GM18907 (cell line): ENCODE results near the gene VPS26A.
A peak's percentile ranks its signal among the peaks of the same experiment; 100 is the strongest.

Experiments used
- ATAC-seq: cut with Tn5 transposase; IDR thresholded peaks from one replicate; pipeline ENCODE4 v1.9.1; 2021; ENCODE audit warnings: mild to moderate bottlenecking, moderate library complexity; ENCODE audit not compliant: unreplicated experiment

VPS26A gene

DNA sequence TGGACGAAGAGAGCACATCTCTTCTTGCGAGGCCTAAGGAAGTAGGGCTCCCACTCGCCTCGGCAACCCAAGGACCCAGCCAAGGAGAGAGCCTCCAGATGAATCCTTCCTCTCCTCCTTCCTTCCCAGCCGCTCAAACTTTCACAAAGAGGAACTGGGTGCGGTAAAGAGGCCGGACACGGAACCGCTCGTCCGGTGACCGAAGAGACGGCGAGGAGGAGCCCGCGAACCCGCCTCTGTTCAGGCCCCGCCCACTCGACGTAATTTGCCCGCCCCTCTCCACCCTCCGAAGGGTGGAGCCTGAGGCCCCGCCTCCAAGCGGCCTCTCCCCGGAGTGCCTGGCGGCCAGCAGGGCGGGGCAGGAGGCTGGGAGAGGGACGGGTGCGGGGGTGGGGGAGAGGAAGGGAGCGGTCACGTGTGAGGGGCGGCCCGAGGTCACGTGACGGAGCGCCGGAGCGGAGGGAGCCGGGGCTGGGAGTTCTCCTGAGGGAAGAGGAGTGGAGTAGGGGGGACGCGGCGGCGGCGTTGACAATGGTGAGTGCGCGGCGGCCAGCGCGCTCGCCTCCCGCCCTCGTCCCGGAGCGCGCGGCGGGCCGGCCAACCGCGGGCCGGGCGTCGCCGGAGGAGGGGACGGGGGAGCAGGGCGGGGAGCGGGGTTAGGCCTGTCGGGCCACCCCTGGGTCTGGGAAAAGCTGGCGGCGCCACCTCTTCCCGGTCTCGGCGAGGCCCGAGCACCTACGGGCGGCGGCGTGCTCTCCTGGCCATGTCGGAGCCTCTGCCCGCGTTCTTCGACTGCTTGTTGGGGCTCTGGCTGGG lies at the start of gene VPS26A:
TSS of gene VPS26A (plus strand) at position 432 of the 816 bp plus-strand sequence. CDS start at position 532, 100 bp downstream.
- ATAC-seq, result peak; percentile 89

DNA sequence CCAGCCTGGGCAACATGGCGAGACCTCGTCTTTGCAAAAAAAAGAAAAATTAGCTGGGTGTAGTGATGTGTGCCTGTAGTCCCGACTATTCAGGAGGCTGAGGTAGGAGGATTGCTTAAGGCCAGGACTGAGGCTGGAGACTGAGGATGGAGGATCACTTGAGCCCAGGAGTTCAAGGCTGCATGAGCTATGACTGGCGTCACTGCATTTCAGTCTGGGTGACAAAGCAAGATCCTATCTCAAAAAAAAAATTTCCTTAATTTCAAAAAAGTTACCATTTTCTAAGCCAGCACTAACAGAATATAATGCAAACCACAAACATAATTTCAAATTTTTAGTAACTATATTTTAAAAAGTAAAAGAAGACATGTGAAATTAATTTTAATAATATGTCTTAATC lies 49.4 kb upstream of the VPS26A start:
- no peak for ATAC-seq

DNA sequence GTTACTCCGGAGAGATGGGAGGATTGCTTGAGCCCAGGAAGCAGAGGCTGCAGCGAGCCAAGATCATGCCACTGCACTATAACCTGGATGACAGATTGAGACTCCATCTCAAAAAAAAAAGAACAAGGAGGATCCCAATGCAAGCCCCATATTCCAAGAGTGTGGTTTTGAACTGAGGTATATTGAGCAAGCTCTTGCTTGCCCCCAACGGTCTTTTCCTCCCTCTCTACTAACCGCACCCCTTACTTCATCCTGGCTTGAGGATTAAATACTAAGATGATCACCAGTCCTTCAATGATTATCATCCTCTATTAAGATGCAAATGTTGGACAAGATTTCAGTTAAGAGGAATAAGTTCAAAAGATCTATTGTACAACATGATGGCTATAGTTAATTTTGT lies 48.5 kb upstream of the VPS26A start:
- no peak for ATAC-seq

DNA sequence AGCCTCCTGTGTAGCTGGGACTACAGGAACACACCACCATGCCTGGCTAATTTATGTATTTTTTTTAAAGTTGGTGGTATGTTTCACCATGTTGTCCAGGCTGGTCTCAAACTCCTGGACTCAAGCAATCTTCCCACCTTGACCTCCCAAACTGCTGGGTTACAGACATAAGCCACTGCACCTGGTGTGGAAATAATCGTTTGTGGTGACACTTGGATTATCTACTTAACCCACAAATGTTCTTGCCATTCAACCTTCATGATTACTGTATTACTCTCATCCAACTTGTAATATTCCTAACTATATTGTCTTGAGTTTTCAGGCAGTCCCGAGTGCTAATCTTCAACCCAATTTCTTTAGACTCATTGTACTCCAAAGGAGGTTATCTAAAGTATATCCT lies 45.7 kb upstream of the VPS26A start:
- no peak for ATAC-seq

DNA sequence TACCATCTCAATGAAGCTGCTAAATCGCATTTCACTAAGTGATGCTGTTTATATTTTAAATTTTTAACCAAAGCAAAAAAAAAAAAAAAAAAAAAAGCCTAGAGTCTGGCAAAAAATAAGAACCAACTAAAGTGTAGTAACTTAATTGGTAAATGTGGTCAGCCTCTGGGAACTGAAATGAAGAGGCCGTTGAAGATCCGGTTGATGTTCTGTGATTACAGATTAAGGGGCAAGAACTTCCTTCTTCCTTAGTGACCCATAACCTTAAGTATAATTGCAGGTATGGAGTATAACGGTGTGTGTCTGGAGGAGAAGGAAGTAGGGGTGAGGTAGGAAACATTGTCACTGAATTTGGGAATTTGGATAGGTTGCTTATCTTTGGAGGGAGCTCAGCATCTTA lies 43.8 kb upstream of the VPS26A start:
- ATAC-seq, result no peak

DNA sequence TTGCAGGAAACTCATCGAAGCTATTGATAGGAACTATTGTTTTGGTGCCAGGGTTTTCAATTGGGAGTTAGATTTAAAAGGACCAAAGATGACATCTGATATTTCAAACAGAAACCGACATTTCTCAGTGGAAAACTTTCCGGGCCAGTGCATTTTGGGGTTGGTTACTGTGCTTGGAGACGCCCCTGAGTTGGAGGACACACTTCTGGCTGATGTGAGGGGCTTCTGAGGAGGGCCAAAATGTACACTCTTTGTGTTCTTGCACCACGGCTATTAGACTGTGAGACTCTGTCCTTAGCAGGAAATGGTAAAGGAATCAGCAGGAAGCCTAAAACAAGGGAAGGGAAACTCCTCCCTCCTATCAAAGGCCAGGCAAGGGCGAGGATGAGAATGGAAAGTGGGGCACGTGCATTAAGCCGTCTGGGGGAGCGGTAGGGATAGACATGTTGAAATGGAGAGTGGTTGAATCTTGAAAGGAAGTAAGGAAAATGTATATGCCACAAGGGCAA lies 37.9 kb upstream of the VPS26A start:
- ATAC-seq, result no peak

DNA sequence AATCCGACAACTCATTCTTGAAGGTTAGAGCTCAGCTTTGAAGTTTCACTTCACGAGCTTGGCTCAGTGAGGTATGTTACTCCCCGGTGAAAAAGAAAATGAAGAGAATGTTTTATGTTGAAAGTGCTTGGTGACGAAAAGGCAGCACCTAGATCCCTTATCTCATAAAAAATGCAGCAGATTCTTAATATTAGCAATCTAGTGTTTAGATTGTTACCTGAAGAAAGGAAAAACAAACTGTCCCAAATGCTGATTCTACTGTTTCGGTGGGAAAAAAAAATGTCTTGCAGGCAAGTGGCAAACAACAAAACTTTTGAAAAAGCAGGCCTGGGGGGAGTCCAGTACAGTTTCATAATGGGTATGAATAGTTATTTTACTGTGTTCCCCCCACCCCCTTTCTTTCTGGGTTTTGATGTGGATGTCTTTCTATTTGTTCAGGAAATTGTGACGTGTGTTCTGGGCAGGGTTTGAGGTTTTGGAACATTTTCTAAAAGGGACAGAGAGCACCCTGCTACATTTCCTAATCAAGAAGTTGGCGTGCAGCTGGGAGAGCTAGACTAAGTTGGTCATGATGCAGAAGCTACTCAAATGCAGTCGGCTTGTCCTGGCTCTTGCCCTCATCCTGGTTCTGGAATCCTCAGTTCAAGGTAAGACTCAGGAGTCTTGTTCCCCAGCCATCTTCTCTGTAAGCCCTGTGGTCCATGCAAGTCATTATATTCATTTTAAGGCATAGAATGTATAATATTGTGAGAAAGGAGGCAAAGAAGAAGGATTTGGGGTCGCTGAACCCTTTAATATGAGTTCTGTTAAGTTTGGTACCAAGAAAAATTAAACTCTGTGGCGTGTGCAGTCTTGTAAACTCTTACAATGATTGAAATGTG lies 36.1 kb upstream of the VPS26A start, which contains the start of gene SRGN:
TSS of gene SRGN (plus strand) at position 514 of the 881 bp plus-strand sequence. CDS start at position 569, 55 bp downstream.
- ATAC-seq, result peak; percentile 69

DNA sequence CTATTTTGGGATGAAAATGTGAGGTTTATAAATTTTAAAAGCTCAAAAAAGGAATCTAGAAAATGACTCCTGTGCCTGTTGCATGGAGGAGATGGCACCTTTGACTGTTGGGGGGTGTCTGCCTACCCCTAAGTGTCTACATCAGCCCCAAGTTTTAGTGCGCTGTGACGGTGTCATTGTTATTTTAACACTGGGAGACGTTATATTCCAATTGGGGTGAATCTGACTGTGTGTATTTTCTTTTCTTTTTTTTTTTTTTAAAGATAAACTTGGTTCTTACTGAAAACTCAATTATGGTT lies 35.6 kb upstream of the VPS26A start:
- no peak for ATAC-seq

DNA sequence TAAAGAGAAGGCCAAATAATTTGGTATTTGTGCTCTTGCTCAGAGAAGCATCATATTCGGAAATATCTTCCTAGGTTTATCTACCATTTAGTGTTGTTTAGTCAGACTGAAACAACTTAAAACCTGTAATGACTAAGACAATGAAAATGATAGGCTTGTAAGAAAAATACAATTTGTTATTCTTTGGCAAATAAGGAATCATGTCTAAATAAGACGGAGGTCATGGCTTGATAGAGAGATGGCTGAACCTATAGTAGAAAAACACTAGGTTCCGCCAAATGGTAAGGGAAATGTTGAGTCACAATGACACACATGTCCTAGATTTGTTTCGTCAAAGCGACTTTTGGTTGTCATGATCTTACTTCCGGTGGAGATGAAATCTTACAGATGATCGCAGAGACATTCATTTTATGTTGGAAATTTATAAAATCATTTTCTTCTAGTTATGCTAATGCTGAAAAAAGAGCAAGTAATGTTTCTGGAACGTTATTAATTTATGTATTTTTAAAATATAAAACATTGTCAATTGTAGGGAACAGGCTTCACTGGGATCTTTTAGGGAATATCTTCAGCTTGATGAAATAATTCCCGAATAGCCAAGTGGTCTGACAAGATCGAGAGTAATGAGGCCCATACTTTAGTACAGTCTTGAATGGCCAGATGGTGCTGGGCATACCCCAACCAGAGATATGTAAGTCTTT lies 35.0 kb upstream of the VPS26A start:
- no peak for ATAC-seq

DNA sequence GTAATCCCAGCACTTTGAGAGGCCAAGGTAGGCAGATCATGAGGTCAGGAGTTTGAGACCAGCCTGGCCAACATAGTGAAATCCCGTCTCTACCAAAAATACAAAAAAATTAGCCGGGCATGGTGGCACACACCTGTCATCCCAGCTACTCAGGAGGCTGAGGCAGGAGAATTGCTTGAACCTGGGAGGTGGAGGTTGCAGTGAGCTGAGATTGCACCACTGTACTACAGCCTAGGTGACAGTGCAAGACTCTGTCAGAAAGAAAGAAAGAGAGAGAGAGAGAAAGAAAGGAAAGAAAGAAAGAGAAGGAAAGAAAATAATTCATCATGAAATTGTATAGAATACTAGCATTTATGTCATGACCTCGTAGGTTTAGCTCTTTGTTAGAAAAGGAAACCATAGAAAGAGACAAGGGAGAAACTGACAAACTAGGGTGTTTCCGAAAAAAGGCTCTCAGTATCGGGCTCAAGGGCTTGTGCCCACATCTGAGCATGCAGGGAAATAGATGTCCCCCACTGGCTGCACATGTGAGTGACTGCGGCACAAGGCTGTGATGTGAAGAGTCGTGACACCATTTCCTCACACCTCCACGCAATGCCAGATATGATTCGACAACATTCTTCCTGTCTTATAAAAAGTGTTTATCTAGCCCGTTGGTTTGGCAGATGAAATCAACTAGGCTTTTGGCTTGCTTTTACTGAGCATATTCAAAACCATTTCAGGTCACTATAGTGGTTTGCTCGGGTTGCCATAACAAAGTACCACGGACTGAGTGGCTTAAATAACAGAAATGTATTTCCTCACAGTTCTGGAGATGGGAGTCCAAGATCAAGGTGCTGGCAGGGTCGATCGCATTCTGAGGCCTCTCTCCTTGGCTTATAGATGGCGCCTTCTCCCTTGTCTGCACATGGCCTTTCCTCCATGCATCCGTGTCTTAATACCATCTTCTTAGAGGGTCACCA lies 34.1 kb upstream of the VPS26A start:
- ATAC-seq, result peak; percentile 37

DNA sequence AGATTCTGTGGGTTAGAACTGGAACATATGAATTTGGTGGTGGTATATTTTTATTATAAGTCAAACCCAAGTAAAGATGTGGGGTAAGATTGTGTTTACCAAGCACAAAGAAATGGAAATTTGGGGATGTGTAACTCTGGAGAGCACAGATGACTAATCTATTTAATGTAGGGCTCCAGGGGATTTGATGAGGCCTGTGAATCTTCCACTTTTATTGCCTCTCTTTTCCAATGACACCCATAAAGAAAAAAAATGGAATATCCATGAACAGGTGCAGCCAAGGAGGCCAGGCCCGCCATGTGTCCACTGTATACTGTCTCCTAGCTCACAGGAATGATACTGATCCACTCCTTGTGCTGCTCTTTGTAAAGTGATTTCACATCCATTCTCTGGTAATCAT lies 33.3 kb upstream of the VPS26A start:
- ATAC-seq, result no peak

DNA sequence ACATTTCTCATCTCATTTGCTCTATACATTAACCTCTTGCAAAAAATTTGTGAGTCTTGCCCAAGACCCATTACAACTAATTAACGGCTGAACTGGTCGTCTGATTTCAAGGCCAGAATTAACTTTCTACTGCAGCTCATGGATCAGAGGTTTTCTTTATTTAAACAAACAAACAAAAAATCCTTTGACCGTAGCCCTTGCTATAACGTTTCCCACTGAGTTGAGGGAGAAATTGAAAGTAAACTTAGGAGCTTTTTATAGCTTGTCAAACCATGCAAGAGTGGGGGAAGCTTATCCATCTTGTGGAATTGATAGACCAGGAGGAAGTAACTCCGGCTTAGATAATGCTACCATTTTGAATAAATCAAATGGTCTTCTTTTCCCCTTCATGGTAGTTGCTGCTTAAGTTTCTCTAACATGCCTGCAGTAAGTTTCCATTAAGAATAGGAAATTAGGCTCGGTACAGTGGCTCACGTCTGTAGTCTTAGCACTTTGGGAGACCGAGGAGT lies 32.8 kb upstream of the VPS26A start:
- ATAC-seq, result no peak

DNA sequence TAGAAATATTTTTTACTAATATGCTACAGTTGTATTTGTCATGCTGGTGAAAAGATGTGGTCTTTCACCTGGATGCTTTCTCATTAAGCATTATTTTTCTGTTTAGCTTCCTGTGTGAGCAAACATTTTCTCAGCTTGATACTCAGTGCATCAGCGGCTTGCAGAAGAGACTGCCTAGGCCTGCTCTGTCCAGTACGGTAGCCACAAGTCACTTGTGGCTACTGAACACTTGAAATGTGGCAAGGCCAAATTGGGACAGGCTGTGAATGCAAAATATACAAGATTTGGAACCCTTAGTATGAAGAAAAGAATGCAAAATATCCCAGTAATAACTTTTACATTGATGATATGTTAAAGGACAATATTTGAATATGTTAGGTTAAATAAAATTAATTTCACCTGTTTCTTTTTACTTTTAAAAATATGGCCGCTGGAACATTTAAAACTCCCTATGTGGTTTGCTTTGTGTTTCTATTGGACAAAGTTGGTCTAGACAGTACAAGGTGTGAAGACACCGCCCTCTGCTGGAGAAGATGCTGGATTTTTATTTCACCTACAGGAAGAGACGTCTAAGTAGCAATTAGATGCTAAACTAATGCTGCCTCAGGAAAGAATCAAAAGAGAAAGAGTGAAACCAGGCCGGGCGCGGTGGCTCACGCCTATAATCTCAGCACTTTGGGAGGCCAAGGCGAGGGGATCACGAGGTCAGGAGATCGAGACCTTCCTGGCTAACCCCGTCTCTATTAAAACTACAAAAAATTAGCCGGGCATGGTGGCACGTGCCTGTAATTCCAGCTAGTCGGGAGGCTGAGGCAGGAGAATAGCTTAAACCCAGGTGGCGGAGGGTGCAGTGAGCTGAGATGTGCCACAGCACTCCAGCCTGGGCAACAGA lies 30.8 kb upstream of the VPS26A start:
- ATAC-seq, result peak; percentile 47

DNA sequence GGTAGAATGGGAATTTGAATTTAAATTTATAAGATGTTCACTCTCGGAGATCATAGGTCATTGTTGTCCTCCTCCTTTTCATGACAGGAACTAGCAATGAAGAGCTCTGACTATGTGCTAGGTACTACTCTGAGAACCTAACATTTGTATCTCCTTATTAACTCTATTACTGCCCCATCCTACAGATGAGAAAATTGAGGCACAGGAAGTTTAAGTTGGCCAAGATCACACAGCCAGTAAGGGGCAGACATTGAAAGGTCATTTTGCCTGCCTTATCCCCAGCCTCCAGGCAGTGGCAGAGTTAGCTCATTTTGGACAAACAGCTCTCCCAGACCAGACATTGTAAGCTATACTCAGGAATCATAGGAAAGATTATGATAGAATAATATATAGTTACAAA lies 30.0 kb upstream of the VPS26A start:
- no peak for ATAC-seq

DNA sequence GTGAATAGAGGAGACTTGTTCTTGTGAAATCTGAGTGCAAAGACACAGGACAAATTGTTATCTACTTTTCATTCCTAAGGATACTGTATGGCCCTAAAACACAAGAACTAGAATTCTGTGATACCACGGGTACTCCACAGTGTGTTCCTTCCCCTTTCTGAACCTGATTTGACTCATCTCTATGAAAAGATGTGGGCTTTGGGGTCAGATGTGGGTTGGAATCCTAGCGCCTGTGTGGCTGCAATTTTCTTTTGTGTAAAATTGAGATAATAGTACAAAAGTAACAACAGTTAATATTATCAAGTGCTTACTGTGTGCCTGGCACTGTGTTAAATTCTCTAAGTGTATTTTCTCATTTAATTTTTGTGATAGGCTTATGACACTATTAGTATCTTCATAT lies 27.9 kb upstream of the VPS26A start:
- no peak for ATAC-seq

DNA sequence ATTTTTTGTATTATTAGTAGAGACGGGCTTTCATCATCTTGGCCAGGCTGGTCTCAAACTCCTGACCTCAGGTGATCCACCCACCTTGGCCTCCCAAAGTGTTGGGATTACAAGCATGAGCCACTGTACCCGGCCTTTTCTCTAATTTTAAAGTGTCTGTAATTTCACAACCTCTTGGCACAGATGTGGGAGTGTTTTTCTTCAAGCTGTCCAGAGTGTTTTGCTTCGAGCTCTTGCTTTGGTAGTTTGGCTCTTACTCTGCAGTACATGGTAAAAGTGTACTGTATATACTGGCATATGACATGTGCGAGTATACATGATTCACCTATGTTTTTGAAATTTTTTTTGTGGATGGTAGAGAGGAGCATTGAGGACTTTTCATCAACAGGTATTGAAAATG lies 26.2 kb upstream of the VPS26A start:
- ATAC-seq, result no peak

DNA sequence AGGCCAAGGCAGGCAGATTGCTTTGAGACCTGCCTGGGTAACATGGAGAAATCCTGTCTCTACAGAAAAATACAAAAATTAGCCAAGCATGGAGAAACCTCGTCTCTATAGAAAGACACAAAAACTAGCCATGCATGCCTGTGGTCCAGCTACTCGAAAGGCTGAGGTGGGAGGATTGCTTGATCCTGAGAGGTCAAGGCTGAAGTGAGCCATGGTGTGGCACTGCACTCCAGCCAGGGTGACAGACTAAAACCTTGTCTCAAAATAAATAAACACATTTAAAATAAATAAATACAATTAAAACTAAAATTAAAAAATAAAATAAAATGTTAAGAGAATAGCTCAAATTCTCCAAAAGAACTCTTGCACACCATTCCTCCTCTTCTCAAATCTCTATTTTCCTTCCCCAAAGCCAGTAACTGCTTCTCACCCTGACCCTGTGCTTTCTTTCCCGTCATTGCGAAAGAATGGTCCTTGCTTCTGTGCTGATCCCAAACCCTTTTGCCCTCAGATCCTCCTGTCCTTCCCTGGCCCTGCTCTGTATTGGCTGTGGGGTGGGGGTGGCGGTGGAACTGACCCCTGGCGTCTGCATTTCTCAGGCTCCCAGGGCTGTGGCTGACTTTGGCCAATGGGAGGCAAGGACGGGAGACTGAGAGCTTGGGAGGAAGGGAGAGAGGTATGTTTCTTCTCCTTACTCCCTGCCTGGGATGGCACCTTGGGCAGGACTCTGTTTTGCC lies 23.7 kb upstream of the VPS26A start:
- ATAC-seq, result no peak

DNA sequence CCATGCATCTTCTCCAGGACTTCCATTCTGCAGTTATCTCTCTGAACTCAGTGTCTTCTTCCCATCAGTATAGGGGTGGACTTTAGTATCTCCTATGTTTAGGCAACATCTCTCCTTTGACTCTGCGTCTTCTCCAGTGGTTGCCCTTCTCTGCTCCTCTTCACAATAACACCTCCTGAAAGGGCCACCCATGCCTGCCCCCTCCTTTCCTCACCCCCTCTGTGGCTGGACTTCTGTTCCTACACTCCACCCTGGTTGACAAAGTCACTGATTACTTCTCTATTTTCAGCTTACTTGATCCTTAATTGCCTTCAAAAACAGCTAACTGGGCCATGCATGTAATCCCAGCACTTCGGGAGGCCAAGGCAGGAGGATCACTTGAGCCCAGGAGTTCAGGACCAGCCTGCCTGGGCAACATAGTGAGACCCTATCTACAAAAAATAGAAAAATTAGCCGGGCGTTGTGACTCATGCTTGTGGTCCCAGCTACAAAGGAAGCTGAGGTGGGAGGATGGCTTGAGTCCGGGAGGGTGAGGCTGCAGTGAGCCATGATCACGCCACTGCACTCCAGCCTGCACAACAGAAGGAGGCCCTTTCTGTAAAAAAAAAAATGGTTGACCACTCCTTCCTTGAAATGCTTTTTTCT lies 22.4 kb upstream of the VPS26A start:
- no peak for ATAC-seq
